Keratinocyte (primary cell): ENCODE data around the gene MAPK8. TPM values are rescaled to one million over a fixed set of nuclear protein-coding genes. Genes with fewer than 3 reads are reported as not detected.

Source experiments
- DNase-seq: peaks from one replicate; pipeline ENCODE4 v3.0.0-alpha.2; 2011; ENCODE audit warnings: low read depth, missing footprints, low spot score
- FAIRE-seq: peaks from 2 replicates; lab custom pipeline; 2011; peaks lifted over from hg19 to GRCh38; lab: Jason Lieb, UNC
- H2AFZ ChIP-seq: 2 replicates; pipeline ENCODE4 v1.6.0; 2012; ENCODE audit warnings: low read length, control low read depth, inconsistent platforms; ENCODE audit not compliant: control insufficient read depth
- H3K27ac ChIP-seq: 2 replicates; pipeline ENCODE4 v1.5.1; 2011; ENCODE audit warnings: low read length; ENCODE audit not compliant: control insufficient read depth, insufficient read depth
- H3K27me3 ChIP-seq: 3 replicates; pipeline ENCODE4 v1.6.0; 2011; ENCODE audit warnings: low read length; ENCODE audit not compliant: control insufficient read depth, insufficient read depth; ENCODE audit errors: extremely low read depth
- H3K36me3 ChIP-seq, 2 experiments: 2 replicates in 1 of 2; 3 replicates in 1 of 2; pipeline ENCODE4 v1.5.1; 2011; ENCODE audit warnings: low read length in 2 of 2, mild to moderate bottlenecking in 1 of 2; ENCODE audit not compliant: control insufficient read depth in 2 of 2, insufficient read depth in 2 of 2; ENCODE audit errors: extremely low read depth in 1 of 2
- H3K4me1 ChIP-seq: 3 replicates; pipeline ENCODE4 v1.5.1; 2011; ENCODE audit warnings: low read length; ENCODE audit not compliant: control insufficient read depth, insufficient read depth; ENCODE audit errors: extremely low read depth
- H3K4me2 ChIP-seq: 3 replicates; pipeline ENCODE4 v1.6.0; 2011; ENCODE audit warnings: low read depth, low read length; ENCODE audit not compliant: control insufficient read depth, insufficient read depth; ENCODE audit errors: extremely low read depth
- H3K4me3 ChIP-seq, 3 experiments: fragments of 200-600 bp in 1 of 3; sonication (generic) in 1 of 3; 2 replicates in 2 of 3; 3 replicates in 1 of 3; pipeline ENCODE4 v1.5.1; 2011 to 2016; ENCODE audit warnings: low read length in 3 of 3, mild to moderate bottlenecking in 3 of 3, control low read depth in 2 of 3, inconsistent platforms in 1 of 3, low read depth in 1 of 3, mixed read lengths in 1 of 3, mixed run types in 1 of 3, moderate library complexity in 1 of 3; ENCODE audit not compliant: control insufficient read depth in 2 of 3, insufficient read depth in 2 of 3; ENCODE audit errors: extremely low read depth in 1 of 3
- H3K79me2 ChIP-seq: 2 replicates; pipeline ENCODE4 v1.6.0; 2012; ENCODE audit warnings: low read length; ENCODE audit not compliant: control insufficient read depth, insufficient read depth
- H3K9ac ChIP-seq: 3 replicates; pipeline ENCODE4 v1.6.0; 2011; ENCODE audit warnings: low read length; ENCODE audit not compliant: control insufficient read depth, insufficient read depth; ENCODE audit errors: extremely low read depth
- H3K9me1 ChIP-seq: 3 replicates; pipeline ENCODE4 v1.6.0; 2011; ENCODE audit warnings: low read length; ENCODE audit not compliant: control insufficient read depth, insufficient read depth; ENCODE audit errors: extremely low read depth
- H3K9me3 ChIP-seq: 2 replicates; pipeline ENCODE4 v1.5.1; 2012; ENCODE audit warnings: low read depth, low read length; ENCODE audit not compliant: control insufficient read depth
- H4K20me1 ChIP-seq: 3 replicates; pipeline ENCODE4 v1.6.0; 2011; ENCODE audit warnings: low read length; ENCODE audit not compliant: control insufficient read depth, insufficient read depth; ENCODE audit errors: extremely low read depth
- EZH2 ChIP-seq: IDR thresholded peaks from one replicate; pipeline ENCODE4 v1.6.1; 2012; ENCODE audit warnings: inconsistent platforms, mild to moderate bottlenecking, low read length, moderate library complexity
- dilution Hi-C: fragments of 300-500 bp; cut with MboI; formaldehyde crosslinking; loops from one replicate; pipeline ENCODE4 v1.7.0; 2020; ENCODE audit warnings: low sequenced_read_pairs; ENCODE audit not compliant: extremely low pct_ligation_motif_present
- polyA plus RNA-seq, 5 experiments: library from polyadenylated mRNA; depleted of rRNA in 3 of 5; stranded (reverse) in 3 of 5; stranded (forward) in 1 of 5; unstranded in 1 of 5; fragments of >200 nt; gene quantifications; 1 replicate in 1 of 5; 2 replicates in 3 of 5; 3 replicates in 1 of 5; pipeline versions ENCODE4 v1.2.1 to v1.2.3, GENCODE V29; 2011 to 2012; ENCODE audit warnings: missing spikeins in 2 of 5, low read depth in 1 of 5, low replicate concordance in 1 of 5
- TF ChIP-seq, protein P1 (sequence below), 3 experiments: IDR thresholded peaks in 1 of 3; conservative IDR thresholded peaks in 1 of 3; optimal IDR thresholded peaks in 1 of 3; 2 replicates in 2 of 3; 3 replicates in 1 of 3; pipeline versions ENCODE3 to v1.5.1; 2011; ENCODE audit warnings: low read length in 3 of 3, mild to moderate bottlenecking in 3 of 3, moderate library complexity in 2 of 3, control low read depth in 1 of 3, inconsistent platforms in 1 of 3; ENCODE audit not compliant: insufficient read depth in 2 of 3; ENCODE audit errors: extremely low read depth in 1 of 3

The MAPK8 gene
- polyA plus RNA-seq, 1 donor (not counting 4 experiments of a cell fraction or from before 2014, with no cell fraction given), result 39.8 TPM

DNA sequence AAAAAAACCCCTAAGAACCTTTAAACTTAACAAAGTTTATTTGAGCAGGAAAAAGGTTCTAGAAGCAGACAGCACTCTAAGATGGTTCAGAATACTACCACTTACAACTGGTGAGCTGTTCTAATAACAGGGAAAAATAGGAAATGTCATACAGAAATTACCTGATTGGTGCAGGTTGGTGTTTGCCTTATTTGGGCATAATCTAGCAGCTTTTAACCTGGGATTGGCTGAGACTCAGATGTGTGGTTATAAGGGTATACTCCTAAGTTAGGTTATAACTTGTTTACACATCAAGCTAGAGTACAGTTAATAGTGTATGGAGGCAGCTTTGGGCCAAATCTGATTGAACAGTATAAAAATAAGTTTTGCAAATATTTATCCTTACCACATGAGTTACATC is 59.8 kb downstream of the MAPK8 start:
- H3K9me1 ChIP-seq, result no peaks in the 10 kb centered on the region
- no peak overlapping the region for H3K27ac ChIP-seq
- H3K9ac ChIP-seq, result no peak overlapping the region
- H3K36me3 ChIP-seq, result no peaks in the 10 kb centered on the region
- no peaks in the 10 kb centered on the region for H3K27me3 ChIP-seq
- H3K4me3 ChIP-seq, result no peak overlapping the region
- FAIRE-seq, result no peak
- peaks cover 17% of the 10 kb centered on the region for H3K4me1 ChIP-seq
- no peak overlapping the region for H3K4me2 ChIP-seq
- no peaks in the 10 kb centered on the region for H4K20me1 ChIP-seq
- H3K79me2 ChIP-seq, result peaks cover 2% of the 10 kb centered on the region
- no peaks in the 10 kb centered on the region for H3K9me3 ChIP-seq
- dilution Hi-C loops, result no loop called here
- H2AFZ ChIP-seq, result no peak overlapping the region
- no peak for DNase-seq
- TF ChIP-seq, protein P1, sequence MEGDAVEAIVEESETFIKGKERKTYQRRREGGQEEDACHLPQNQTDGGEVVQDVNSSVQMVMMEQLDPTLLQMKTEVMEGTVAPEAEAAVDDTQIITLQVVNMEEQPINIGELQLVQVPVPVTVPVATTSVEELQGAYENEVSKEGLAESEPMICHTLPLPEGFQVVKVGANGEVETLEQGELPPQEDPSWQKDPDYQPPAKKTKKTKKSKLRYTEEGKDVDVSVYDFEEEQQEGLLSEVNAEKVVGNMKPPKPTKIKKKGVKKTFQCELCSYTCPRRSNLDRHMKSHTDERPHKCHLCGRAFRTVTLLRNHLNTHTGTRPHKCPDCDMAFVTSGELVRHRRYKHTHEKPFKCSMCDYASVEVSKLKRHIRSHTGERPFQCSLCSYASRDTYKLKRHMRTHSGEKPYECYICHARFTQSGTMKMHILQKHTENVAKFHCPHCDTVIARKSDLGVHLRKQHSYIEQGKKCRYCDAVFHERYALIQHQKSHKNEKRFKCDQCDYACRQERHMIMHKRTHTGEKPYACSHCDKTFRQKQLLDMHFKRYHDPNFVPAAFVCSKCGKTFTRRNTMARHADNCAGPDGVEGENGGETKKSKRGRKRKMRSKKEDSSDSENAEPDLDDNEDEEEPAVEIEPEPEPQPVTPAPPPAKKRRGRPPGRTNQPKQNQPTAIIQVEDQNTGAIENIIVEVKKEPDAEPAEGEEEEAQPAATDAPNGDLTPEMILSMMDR (optimal IDR thresholded peaks at IDR 0.05 in 1 of 3, IDR thresholded peaks at IDR 0.05 in 1 of 3, conservative IDR thresholded peaks at IDR 0.05 in 1 of 3; ENCODE audit: extremely low read depth in 1 of 3, insufficient read depth in 2 of 3, low read length in 3 of 3), result no peak
- no peak for TF ChIP-seq EZH2

DNA sequence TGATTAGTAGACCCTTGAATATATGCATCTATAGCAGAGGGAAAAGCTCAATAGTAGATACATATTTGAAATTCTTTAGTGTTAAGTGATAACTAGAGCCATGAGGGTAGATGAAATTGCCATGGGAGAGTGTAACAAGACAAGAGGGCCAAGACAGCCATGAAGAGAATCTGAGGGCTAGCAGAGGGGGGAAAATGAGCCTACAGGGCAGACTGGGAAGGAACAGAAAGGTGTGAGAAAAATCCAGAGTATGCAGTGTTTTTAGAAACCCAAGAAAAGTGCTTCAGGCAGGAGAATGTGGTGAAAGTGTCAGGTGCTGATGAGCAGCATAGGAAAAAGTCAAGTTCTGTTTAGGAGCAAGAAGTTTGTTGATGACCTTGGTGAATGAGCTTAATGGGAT is 63.0 kb downstream of the MAPK8 start:
- no peak for TF ChIP-seq EZH2
- TF ChIP-seq, protein P1 (optimal IDR thresholded peaks at IDR 0.05 in 1 of 3, IDR thresholded peaks at IDR 0.05 in 1 of 3, conservative IDR thresholded peaks at IDR 0.05 in 1 of 3; ENCODE audit: extremely low read depth in 1 of 3, insufficient read depth in 2 of 3, low read length in 3 of 3), result no peak
- Histone ChIP-seq H3K4me1 (peaks cover 16% of the 10 kb centered on the region), H3K27ac (no peak overlapping the region), H3K9me3 (no peaks in the 10 kb centered on the region), H3K36me3 (no peaks in the 10 kb centered on the region), H3K4me2 (no peak overlapping the region), H3K9me1 (no peaks in the 10 kb centered on the region), H2AFZ (no peak overlapping the region), H3K4me3 (no peak overlapping the region), H3K79me2 (peaks cover 2% of the 10 kb centered on the region), H4K20me1 (no peaks in the 10 kb centered on the region), H3K9ac (no peak overlapping the region), H3K27me3 (no peaks in the 10 kb centered on the region)
- DNase-seq, result no peak
- FAIRE-seq, result no peak
- dilution Hi-C loops, result no loop called here
